Measurements from ENCODE around the gene CUL2. TPM values are rescaled to one million over a fixed set of nuclear protein-coding genes. Genes with fewer than 3 reads are reported as not detected.

Gene CUL2
- total RNA-seq, result 10 to 100 TPM; 26.4 to 30.1 TPM
- long read RNA-seq, full-length matches to known transcripts, result 41 of 57 reads
- long read RNA-seq, partial matches to known transcripts, result 12 of 57 reads
- long read RNA-seq, other reads (novel, unspliced or antisense), result 4 of 57 reads

GRCh38 chr10:35090162-35090954, at the start of gene CUL2:
Gene CUL2 (minus strand): TSS chr10:35090341. CDS start chr10:35071317, 19,024 bp downstream.
- ATAC-seq, result peak; percentile 98
- DNase-seq, result peak; percentile 92
- intact Hi-C loops (cut with DNase I), result no loop called here

DNA sequence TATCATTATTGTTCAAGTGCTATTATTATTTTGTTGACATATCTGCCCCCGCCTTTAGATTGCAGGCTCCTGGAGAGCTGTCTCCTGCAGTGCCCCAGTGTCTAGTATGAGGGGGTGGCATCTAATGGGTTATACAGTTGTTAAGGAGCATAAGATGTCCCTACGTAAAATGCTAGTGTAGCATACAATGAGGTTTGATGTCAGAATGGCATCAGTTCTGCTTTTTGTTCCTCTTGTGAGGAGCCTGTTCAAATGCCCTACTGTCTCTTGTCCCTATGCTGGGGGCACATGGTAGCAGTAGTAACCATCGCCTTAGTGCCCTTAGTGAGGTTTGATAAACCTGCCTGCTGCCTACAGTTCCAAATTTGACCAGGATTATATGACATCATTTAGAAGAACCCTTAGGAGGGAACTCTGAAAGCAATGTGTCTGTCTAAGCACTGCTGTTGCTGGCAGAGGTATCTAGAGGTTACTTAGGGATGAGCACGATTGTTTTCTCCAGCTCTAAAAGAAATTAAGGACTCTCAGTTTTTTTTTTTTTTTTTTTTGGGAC, 46.2 kb upstream of the CUL2 start:
- intact Hi-C loops (cut with DNase I), result no loop called here

GRCh38 chr10:35135861-35136260, 45.7 kb upstream of the CUL2 start:
- DNase-seq, result no peak
- intact Hi-C loops (cut with DNase I), result no loop called here
- no peak for ATAC-seq

More for the DNA sequence above, 46.2 kb upstream of the CUL2 start:
- DNase-seq (no peak), ATAC-seq (peak in 1 of 2 donors; percentile 40)

DNA sequence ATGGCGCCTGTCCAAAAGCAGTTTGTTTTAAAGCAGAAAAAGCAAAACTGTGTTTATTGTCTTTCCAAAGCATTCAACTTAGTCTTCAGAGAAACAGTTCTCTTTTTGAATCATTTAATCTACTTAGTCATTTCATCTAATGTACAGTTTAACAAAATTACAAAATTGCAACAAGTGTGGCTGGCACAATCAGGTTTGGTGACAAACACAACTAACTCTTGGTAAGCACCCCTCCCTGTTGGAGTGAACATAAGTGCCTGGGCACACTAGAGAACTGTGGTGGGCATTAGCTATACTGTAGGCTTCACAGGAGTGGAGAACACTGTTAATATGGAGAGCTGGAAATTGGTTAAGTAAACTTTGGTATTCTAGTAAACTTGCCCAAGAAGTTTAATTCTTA, 43.4 kb upstream of the CUL2 start:
- no peak for DNase-seq
- intact Hi-C loops (cut with DNase I), result no loop called here
- ATAC-seq, result no peak

DNA sequence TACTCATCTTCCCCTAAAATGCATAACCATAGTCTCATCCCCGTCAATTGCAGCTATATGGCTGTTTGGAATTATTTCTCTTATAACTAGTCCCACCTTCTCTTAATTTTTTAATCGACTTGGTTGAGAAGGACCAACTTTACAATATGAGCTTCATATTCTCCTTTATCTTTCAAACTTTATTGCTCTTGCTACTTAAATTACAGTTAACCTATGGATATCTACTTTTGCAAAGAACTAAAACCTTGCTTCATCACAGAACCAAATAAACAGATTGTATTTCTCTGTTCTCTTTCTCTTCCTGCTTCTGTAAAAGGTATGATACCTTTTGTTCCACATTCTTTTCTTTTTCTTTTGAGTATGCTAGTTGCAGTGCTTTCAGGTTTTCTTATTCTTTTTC, 42.6 kb upstream of the CUL2 start:
- no peak for DNase-seq
- ATAC-seq, result no peak

GRCh38 chr10:35130663-35131062, 40.5 kb upstream of the CUL2 start:
- ATAC-seq (no peak), DNase-seq (no peak)
- intact Hi-C loops (cut with DNase I), result no loop called here

More for the DNA sequence above, 42.6 kb upstream of the CUL2 start:
- intact Hi-C loops (cut with DNase I), result no loop called here

- DNase-seq (no peak), ATAC-seq (no peak)
- intact Hi-C loops (cut with DNase I), result no loop called here
These were observed 39.1 kb upstream of the CUL2 start for GRCh38 chr10:35129185-35129674.

- intact Hi-C loops (cut with DNase I), result loop anchor here in 1 of 2 donors (2.0 kb wide), 1 partner anchor 69 kb away; no protein-coding TSS in a partner anchor
- DNase-seq (peak; percentile 71), ATAC-seq (peak; percentile 20 to 36)
These were observed 37.2 kb upstream of the CUL2 start for GRCh38 chr10:35127289-35127891.

- intact Hi-C loops (cut with DNase I), result loop anchor here in 1 of 2 donors (2.0 kb wide), 1 partner anchor 70 kb away; no protein-coding TSS in a partner anchor
- DNase-seq, result peak; percentile 100
- ATAC-seq, result peak; percentile 95 to 97
These were observed 36.6 kb upstream of the CUL2 start, which contains the start of gene CREM for GRCh38 chr10:35126530-35127288. Gene CREM (plus strand): TSS chr10:35126846. CDS start chr10:35137836, 10,990 bp downstream.

DNA sequence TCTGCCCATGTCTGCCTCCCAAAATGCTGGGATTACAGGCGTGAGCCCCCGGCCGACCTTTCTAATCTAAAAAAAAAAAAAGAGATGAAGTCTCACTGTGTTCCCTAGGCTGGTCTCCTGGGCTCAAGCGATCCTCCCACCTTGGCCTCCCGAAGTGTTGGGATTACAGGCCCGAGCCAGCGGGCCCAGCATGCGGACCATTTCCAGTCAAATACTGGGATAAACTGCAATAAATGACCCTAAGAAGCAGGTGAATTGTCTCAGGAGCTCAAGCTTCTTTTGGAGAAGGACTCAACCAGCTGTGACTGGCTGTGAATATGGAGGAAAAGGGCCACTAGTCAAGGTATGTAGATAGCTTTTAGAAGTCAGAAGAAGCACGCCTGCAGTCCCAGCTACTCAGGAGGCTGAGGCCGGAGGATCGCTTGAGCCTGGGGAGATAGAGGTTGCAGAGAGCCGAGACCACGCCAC, 36.0 kb upstream of the CUL2 start:
- intact Hi-C loops (cut with DNase I), result loop anchor here in 1 of 2 donors (2.0 kb wide), 1 partner anchor 71 kb away; no protein-coding TSS in a partner anchor
- no peak for DNase-seq
- no peak for ATAC-seq

DNA sequence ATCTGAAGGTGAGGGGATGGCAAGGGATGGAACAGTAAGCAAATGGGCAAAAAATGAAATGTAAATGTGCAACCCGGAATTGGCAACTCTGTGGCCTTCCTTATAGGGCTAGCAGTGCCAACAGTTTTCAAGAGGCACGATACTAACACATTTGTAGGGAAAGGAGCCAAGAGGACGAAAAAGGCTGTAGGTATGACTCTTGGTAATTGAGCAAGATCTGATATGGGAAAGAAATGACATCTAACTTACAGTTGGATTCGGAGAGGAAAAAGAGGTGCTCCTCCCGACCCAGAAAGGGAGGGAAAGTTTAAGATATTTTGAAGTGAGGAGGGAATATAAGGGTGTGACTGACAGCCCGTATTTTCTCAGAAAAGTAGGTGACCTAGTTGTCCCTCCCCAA, 34.4 kb upstream of the CUL2 start:
- ATAC-seq (no peak), DNase-seq (no peak)
- intact Hi-C loops (cut with DNase I), result loop anchor here in 1 of 2 donors (5.0 kb wide), 1 partner anchor 73 kb away; no protein-coding TSS in a partner anchor

DNA sequence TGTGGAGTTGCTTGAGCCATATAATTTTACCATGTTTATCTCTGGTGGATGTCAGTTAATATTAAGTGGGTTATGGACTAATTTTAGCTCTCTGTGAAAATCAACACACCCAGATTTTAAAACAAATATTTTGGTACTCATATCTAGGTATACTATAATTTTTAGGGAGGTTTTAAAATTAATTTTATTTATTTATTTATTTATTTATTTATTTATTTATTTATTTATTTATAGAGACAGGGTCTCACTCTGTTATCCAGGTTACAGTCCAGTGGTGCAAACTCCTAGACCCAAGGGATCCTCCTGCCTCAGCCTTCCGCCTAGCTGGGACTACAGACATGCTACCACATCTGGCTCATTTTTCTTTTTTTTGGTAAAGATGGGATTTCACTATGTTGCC, 29.2 kb upstream of the CUL2 start:
- ATAC-seq, result no peak
- intact Hi-C loops (cut with DNase I), result loop anchor here in 1 of 2 donors (5.0 kb wide), 1 partner anchor 98 kb away; no protein-coding TSS in a partner anchor
- no peak for DNase-seq

GRCh38 chr10:35112571-35112970, 22.4 kb upstream of the CUL2 start:
- ATAC-seq (no peak), DNase-seq (no peak)
- intact Hi-C loops (cut with DNase I), result no loop called here

- no peak for ATAC-seq
- intact Hi-C loops (cut with DNase I), result no loop called here
These were observed 13.7 kb upstream of the CUL2 start for GRCh38 chr10:35103882-35104281.

GRCh38 chr10:35097510-35097909, 7.4 kb upstream of the CUL2 start:
- intact Hi-C loops (cut with DNase I), result no loop called here
- DNase-seq, result no peak
- no peak for ATAC-seq

More at GRCh38 chr10:35103882-35104281, 13.7 kb upstream of the CUL2 start:
- DNase-seq, result no peak

- intact Hi-C loops (cut with DNase I), result no loop called here
- DNase-seq (no peak), ATAC-seq (no peak)
These were observed 6.2 kb upstream of the CUL2 start for GRCh38 chr10:35096312-35096711.

- intact Hi-C loops (cut with DNase I), result no loop called here
- no peak for DNase-seq
- no peak for ATAC-seq
These were observed 2.7 kb upstream of the CUL2 start for GRCh38 chr10:35092851-35093250.

DNA sequence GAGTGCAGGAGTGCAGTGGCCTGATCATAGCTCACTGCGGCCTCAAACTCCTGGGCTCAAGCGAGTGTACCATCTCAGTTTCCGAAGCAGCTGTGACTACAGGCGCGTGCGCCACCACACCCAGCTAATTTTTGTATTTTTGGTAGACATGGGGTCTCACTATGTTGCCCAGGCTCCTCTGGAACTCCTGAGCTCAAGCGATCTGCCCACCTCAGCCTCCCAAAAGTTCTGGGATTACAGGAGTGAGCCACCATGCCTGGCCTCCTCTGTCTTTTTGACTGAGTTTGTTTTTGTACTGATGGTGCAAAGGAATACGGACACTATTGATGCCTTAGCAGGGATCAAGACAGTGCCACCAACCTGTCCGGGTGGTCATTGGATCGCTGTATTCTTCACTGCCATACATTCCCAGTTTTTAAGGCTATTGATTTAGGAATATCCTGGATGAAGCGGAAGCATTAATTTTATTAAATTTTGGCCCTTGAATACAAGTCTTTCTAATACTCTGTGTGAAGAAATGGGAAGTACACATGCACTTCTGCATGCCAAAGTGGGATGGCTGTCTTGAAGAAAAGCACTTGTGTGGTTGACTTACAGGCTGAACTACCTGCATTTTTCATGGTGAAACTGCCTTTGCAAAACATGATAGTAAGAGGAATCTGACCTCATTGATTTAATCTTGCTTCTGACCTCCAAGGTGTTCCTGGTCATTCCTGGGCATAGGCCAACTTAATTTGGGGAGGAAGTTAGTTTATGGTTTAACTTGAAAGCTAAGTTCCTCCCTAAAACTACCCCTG, 2.1 kb upstream of the CUL2 start:
- ATAC-seq (no peak), DNase-seq (no peak)
- intact Hi-C loops (cut with DNase I), result no loop called here
